Keratinocyte (primary cell): ENCODE data around the gene CD7. TPM values are rescaled to one million over a fixed set of nuclear protein-coding genes. Genes with fewer than 3 reads are reported as not detected.

ENCODE experiments used
- DNase-seq: peaks from one replicate; pipeline ENCODE4 v3.0.0-alpha.2; 2011; ENCODE audit warnings: low read depth, missing footprints, low spot score
- FAIRE-seq: peaks from 2 replicates; lab custom pipeline; 2011; peaks lifted over from hg19 to GRCh38; lab: Jason Lieb, UNC
- H2AFZ ChIP-seq: 2 replicates; pipeline ENCODE4 v1.6.0; 2012; ENCODE audit warnings: low read length, control low read depth, inconsistent platforms; ENCODE audit not compliant: control insufficient read depth
- H3K27ac ChIP-seq: 2 replicates; pipeline ENCODE4 v1.5.1; 2011; ENCODE audit warnings: low read length; ENCODE audit not compliant: control insufficient read depth, insufficient read depth
- H3K27me3 ChIP-seq: 3 replicates; pipeline ENCODE4 v1.6.0; 2011; ENCODE audit warnings: low read length; ENCODE audit not compliant: control insufficient read depth, insufficient read depth; ENCODE audit errors: extremely low read depth
- H3K36me3 ChIP-seq, 2 experiments: 2 replicates in 1 of 2; 3 replicates in 1 of 2; pipeline ENCODE4 v1.5.1; 2011; ENCODE audit warnings: low read length in 2 of 2, mild to moderate bottlenecking in 1 of 2; ENCODE audit not compliant: control insufficient read depth in 2 of 2, insufficient read depth in 2 of 2; ENCODE audit errors: extremely low read depth in 1 of 2
- H3K4me1 ChIP-seq: 3 replicates; pipeline ENCODE4 v1.5.1; 2011; ENCODE audit warnings: low read length; ENCODE audit not compliant: control insufficient read depth, insufficient read depth; ENCODE audit errors: extremely low read depth
- H3K4me2 ChIP-seq: 3 replicates; pipeline ENCODE4 v1.6.0; 2011; ENCODE audit warnings: low read depth, low read length; ENCODE audit not compliant: control insufficient read depth, insufficient read depth; ENCODE audit errors: extremely low read depth
- H3K4me3 ChIP-seq, 3 experiments: fragments of 200-600 bp in 1 of 3; sonication (generic) in 1 of 3; 2 replicates in 2 of 3; 3 replicates in 1 of 3; pipeline ENCODE4 v1.5.1; 2011 to 2016; ENCODE audit warnings: low read length in 3 of 3, mild to moderate bottlenecking in 3 of 3, control low read depth in 2 of 3, inconsistent platforms in 1 of 3, low read depth in 1 of 3, mixed read lengths in 1 of 3, mixed run types in 1 of 3, moderate library complexity in 1 of 3; ENCODE audit not compliant: control insufficient read depth in 2 of 3, insufficient read depth in 2 of 3; ENCODE audit errors: extremely low read depth in 1 of 3
- H3K79me2 ChIP-seq: 2 replicates; pipeline ENCODE4 v1.6.0; 2012; ENCODE audit warnings: low read length; ENCODE audit not compliant: control insufficient read depth, insufficient read depth
- H3K9ac ChIP-seq: 3 replicates; pipeline ENCODE4 v1.6.0; 2011; ENCODE audit warnings: low read length; ENCODE audit not compliant: control insufficient read depth, insufficient read depth; ENCODE audit errors: extremely low read depth
- H3K9me1 ChIP-seq: 3 replicates; pipeline ENCODE4 v1.6.0; 2011; ENCODE audit warnings: low read length; ENCODE audit not compliant: control insufficient read depth, insufficient read depth; ENCODE audit errors: extremely low read depth
- H3K9me3 ChIP-seq: 2 replicates; pipeline ENCODE4 v1.5.1; 2012; ENCODE audit warnings: low read depth, low read length; ENCODE audit not compliant: control insufficient read depth
- H4K20me1 ChIP-seq: 3 replicates; pipeline ENCODE4 v1.6.0; 2011; ENCODE audit warnings: low read length; ENCODE audit not compliant: control insufficient read depth, insufficient read depth; ENCODE audit errors: extremely low read depth
- EZH2 ChIP-seq: IDR thresholded peaks from one replicate; pipeline ENCODE4 v1.6.1; 2012; ENCODE audit warnings: inconsistent platforms, mild to moderate bottlenecking, low read length, moderate library complexity
- dilution Hi-C: fragments of 300-500 bp; cut with MboI; formaldehyde crosslinking; loops from one replicate; pipeline ENCODE4 v1.7.0; 2020; ENCODE audit warnings: low sequenced_read_pairs; ENCODE audit not compliant: extremely low pct_ligation_motif_present
- polyA plus RNA-seq, 5 experiments: library from polyadenylated mRNA; depleted of rRNA in 3 of 5; stranded (reverse) in 3 of 5; stranded (forward) in 1 of 5; unstranded in 1 of 5; fragments of >200 nt; gene quantifications; 1 replicate in 1 of 5; 2 replicates in 3 of 5; 3 replicates in 1 of 5; pipeline versions ENCODE4 v1.2.1 to v1.2.3, GENCODE V29; 2011 to 2012; ENCODE audit warnings: missing spikeins in 2 of 5, low read depth in 1 of 5, low replicate concordance in 1 of 5
- TF ChIP-seq, protein P1 (sequence below), 3 experiments: IDR thresholded peaks in 1 of 3; conservative IDR thresholded peaks in 1 of 3; optimal IDR thresholded peaks in 1 of 3; 2 replicates in 2 of 3; 3 replicates in 1 of 3; pipeline versions ENCODE3 to v1.5.1; 2011; ENCODE audit warnings: low read length in 3 of 3, mild to moderate bottlenecking in 3 of 3, moderate library complexity in 2 of 3, control low read depth in 1 of 3, inconsistent platforms in 1 of 3; ENCODE audit not compliant: insufficient read depth in 2 of 3; ENCODE audit errors: extremely low read depth in 1 of 3

CD7 gene
- polyA plus RNA-seq, 1 donor (not counting 4 experiments of a cell fraction or from before 2014, with no cell fraction given): not detected

DNA sequence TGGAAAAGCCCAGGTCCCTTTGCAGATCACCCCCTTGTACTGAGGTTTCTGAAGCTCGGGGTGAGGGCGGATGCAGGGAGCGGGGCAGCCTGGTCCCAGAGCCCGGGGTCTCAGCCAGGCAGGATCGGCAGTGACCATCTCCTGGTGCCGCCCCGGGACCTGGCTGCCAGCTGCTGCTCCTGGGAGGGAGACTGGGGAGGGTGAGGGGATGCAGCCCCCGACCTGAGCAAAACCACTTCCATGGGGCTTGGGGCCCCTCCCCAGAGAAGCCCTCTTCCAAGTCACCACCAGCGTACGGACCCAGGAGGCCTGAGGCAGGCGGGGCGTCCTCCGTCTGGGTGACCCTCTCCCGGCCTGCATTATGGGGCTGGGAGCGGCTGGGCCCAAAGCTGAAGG, 14.8 kb downstream of the CD7 start:
- no peaks in the 10 kb centered on the region for H4K20me1 ChIP-seq
- H3K4me1 ChIP-seq: peaks cover 35% of the 10 kb centered on the region
- H3K9me3 ChIP-seq: no peaks in the 10 kb centered on the region
- H3K36me3 ChIP-seq: no peaks in the 10 kb centered on the region
- DNase-seq (no peak), FAIRE-seq (no peak)
- no peaks in the 10 kb centered on the region for H3K27me3 ChIP-seq
- TF ChIP-seq, protein P1, sequence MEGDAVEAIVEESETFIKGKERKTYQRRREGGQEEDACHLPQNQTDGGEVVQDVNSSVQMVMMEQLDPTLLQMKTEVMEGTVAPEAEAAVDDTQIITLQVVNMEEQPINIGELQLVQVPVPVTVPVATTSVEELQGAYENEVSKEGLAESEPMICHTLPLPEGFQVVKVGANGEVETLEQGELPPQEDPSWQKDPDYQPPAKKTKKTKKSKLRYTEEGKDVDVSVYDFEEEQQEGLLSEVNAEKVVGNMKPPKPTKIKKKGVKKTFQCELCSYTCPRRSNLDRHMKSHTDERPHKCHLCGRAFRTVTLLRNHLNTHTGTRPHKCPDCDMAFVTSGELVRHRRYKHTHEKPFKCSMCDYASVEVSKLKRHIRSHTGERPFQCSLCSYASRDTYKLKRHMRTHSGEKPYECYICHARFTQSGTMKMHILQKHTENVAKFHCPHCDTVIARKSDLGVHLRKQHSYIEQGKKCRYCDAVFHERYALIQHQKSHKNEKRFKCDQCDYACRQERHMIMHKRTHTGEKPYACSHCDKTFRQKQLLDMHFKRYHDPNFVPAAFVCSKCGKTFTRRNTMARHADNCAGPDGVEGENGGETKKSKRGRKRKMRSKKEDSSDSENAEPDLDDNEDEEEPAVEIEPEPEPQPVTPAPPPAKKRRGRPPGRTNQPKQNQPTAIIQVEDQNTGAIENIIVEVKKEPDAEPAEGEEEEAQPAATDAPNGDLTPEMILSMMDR (optimal IDR thresholded peaks at IDR 0.05 in 1 of 3, IDR thresholded peaks at IDR 0.05 in 1 of 3, conservative IDR thresholded peaks at IDR 0.05 in 1 of 3; ENCODE audit: extremely low read depth in 1 of 3, insufficient read depth in 2 of 3, low read length in 3 of 3): no peak
- no peak for TF ChIP-seq EZH2
- no peak overlapping the region for H3K4me2 ChIP-seq
- H3K9ac ChIP-seq: no peak overlapping the region
- no peaks in the 10 kb centered on the region for H3K79me2 ChIP-seq
- dilution Hi-C loops: no loop called here
- peak overlapping the region; percentile 31 for H3K27ac ChIP-seq
- H3K9me1 ChIP-seq: no peaks in the 10 kb centered on the region
- H2AFZ ChIP-seq: no peak overlapping the region
- no peak overlapping the region for H3K4me3 ChIP-seq

DNA sequence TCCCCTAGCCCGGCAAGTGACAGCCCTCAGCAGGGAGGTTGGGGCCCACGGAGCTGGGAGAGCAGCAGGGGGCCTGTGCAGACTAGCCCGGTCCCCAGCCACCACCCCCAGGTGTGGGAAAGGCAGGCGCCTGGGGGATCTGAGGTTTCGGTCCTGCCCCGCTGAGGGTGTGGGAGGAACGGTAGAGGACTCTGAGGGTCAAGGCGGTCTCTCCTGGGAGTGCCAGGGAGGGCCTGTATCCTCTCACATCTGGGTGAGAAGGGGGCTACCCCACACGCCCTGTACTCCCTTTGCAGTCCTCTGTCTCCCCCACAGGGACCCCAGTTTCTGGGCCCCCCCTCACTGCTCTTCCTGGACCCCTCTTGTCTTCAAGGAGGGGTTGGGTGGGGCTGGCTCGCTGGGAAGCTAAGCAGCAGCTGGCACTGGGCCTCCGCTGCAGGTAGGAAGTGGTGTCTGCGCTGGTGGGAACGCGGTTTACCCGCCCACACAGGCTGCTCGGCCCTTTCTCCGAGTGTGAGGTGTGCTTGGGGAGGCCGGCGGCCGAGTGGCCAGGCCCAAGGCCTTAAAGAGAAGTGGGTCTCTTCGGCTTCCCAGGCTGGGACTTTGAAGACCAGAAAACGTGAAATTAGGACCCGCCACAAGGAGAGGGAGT, 15.4 kb downstream of the CD7 start:
- no peaks in the 10 kb centered on the region for H3K9me1 ChIP-seq
- H2AFZ ChIP-seq: peak overlapping the region; percentile 10
- DNase-seq (no peak), FAIRE-seq (no peak)
- peak overlapping the region in 1 of 3 experiments; percentile 13 for H3K4me3 ChIP-seq
- H3K4me1 ChIP-seq: peaks cover 41% of the 10 kb centered on the region
- dilution Hi-C loops: no loop called here
- no peaks in the 10 kb centered on the region for H3K36me3 ChIP-seq
- H3K4me2 ChIP-seq: peak overlapping the region; percentile 56
- no peaks in the 10 kb centered on the region for H4K20me1 ChIP-seq
- H3K9me3 ChIP-seq: no peaks in the 10 kb centered on the region
- no peak for TF ChIP-seq EZH2
- TF ChIP-seq, protein P1 (optimal IDR thresholded peaks at IDR 0.05 in 1 of 3, IDR thresholded peaks at IDR 0.05 in 1 of 3, conservative IDR thresholded peaks at IDR 0.05 in 1 of 3; ENCODE audit: extremely low read depth in 1 of 3, insufficient read depth in 2 of 3, low read length in 3 of 3): no peak
- no peaks in the 10 kb centered on the region for H3K27me3 ChIP-seq
- peak overlapping the region; percentile 31 for H3K27ac ChIP-seq
- peak overlapping the region; percentile 47 for H3K9ac ChIP-seq
- no peaks in the 10 kb centered on the region for H3K79me2 ChIP-seq
